Posterior cingulate gyrus (tissue), 11 donors: ENCODE results near the gene SNPH.
A peak's percentile ranks its signal among the peaks of the same experiment; 100 is the strongest.
"Not testable (repeated sequence)": the region's sequence is repeated elsewhere in the genome, so short reads cannot be mapped to it uniquely, and the experiment has no call there.

Experiments
- DNase-seq, 10 donors: peaks; one replicate each; pipeline versions ENCODE4 v3.0.0 to v3.0.0-alpha.2; 2020 to 2021; ENCODE audit warnings: mixed read lengths in 3 of 10
- intact Hi-C: fragments of 100-400 bp; cut with DNase I; formaldehyde crosslinking; loops from one replicate; pipeline ENCODE4 v1.15.1; 2023

Gene SNPH

DNA sequence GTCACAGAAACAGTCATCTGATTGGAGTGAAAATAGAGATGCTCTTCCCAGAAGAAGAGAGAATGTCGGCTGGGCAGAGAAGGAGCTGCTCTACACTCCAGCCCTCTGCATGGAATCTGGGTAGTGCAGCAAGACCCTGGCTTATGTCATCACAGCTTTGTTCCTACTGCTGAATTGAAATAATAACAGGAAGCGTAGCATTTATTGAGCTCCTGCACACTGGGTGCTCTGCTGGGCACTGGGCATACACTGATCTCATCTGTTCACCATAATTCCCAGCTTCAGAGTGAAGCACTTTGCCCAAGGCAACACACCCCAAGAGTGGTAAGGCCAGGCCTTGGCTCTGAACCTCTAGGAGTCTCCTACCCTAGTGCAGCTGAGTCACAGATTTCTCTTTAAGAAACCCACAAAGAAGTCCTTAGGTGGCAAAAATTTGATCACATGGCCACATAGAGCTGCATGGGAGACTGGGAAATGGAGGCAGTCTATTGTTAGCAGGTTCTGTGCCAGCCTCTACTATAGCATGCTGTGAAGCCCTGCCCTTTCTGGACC, 66.7 kb downstream of the SNPH start:
- intact Hi-C loops, result no loop called here
- no peak for DNase-seq

DNA sequence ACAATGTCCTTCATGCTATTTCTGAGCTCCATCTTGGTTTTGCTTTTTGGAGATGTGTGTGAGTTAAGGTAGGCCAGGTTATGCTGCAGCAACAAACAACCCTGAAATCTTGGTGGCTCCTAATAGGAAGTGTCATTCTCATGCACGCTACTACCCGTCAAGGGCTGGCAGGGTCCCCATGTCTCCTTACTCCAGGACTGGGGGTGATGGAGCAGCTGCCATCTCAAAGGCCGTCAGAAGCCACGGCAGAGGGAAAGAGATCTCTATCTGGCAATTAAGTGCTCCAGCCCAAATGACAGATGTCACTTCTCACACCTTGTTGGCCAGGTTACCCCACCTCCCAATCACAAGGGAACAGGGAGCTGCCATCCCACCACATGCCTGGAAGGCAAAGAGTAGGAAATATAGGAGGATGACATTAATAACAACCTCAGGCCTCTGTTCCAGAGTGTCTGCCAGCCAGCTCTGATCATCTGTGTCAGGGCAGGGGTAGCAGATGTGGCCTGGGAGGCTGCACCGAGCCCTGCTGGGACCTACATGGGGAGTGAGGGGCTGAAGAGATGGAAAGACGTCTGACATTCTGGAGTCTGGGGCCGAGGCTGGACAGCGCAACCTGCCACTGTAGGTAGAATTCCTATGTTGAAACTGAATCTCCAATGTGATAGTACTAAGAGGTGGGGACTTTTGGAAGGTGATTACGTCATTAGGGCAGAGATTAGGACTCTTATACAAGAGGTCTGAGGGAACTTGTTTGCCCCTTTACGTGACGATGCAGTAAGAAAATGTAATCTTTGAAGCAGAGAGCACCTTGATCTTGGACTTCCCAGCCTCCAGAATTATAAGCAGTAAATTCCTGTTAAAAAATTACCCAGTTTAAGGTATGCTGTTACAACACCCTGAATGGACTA, 67.6 kb downstream of the SNPH start:
- DNase-seq, result peak in 1 of 10 donors; percentile 64
- intact Hi-C loops, result no loop called here

GRCh38 chr20:1334370-1334731, 68.3 kb downstream of the SNPH start:
- intact Hi-C loops, result no loop called here
- DNase-seq, result no peak

- intact Hi-C loops, result no loop called here
- no peak for DNase-seq
Measured at GRCh38 chr20:1334761-1335160, 68.7 kb downstream of the SNPH start.

- intact Hi-C loops, result no loop called here
- DNase-seq, result peak in 1 of 10 donors; percentile 57
Measured at GRCh38 chr20:1335961-1336698, 70.0 kb downstream of the SNPH start.

DNA sequence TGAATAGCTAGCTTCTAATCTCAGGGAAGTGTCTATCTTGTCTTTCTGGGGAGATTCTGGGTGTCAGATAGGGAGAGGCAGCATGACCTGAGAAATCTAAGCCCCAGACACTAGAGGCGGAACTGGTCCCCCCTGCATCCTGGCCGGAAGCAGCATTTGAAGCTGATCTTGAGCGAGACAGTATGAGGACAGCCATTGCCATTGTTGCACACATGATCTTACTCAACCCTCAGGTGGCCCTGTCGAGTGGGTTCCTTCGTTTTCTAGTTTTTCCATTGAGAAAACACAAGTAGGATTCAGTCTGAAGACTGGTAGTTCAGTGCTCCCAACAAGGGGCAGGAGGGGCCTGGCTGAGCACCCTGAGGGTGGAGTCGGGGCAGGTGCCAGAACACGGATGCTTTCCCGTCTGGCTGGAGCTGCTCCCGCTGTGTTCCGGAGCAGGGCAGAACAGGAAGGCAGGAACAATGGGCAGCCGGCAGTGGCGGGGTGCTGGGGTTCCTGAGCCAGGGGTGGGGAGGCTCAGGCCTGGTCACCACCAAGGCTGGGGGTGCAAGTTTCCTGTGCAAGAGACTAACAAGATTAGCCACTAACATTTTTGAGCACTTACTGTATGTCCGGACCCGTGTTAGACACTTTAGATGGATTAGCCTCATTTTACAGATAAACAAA, 70.7 kb downstream of the SNPH start:
- peak in 3 of 10 donors; percentile 25 to 87 (median 33) for DNase-seq
- intact Hi-C loops, result no loop called here

DNA sequence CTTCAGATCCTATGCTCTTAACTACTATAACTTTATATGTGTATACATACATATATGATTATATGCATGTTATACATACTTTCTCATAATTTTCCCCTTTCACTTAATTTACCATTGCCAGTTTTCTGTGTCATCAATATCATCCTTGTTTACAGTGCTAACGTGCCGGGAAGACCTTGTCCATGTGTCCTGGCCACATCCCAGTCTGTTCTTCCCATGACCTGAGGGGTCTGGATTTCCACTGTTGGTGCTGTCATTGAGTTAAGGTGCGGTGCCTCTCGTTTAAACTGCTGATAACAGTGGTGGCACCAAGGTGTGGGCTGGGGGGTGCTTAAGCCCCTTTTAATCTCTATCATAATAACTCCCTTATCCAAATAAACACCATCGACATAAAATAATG, 71.3 kb downstream of the SNPH start:
- DNase-seq, result no peak
- intact Hi-C loops, result no loop called here

DNA sequence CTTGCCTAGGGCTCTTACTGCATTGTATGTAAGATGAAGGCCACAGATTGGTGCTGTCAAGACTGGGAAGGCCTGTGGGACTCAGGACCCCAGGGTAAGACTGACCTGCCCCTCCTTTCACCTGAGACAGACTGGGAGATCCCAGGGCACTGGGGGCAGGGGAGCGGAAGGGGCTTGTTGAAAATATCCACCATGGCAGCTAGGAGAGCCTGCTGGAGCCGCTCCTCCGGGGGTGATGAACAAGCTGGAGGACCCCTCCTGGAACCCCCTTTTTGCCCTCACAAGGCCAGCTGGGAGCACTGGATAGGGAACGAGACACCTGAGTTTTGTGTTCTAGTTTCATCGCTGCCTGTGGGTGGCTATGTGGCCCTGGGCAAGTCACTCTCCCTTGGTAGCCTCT, 72.0 kb downstream of the SNPH start:
- intact Hi-C loops, result no loop called here
- no peak for DNase-seq

DNA sequence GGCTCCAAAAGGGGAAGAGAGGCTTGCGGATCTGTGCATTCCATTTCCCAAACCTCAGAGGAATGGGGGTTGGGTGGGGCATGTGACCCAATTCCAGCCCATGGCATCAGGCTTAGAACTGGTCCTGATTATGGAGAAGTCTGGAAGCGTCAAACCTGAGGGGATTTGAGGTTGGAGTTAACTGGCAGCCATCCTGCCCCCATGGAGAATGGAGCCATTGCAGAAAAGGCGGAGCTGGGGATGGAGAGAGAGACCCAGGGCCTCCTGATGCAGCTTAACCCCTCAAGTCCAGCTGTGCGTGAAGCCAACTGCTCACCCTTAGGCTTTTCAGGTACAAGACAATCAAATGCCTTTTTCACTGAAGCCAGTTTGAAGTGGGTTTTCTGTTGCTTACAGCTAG, 72.7 kb downstream of the SNPH start:
- no peak for DNase-seq
- intact Hi-C loops, result no loop called here

DNA sequence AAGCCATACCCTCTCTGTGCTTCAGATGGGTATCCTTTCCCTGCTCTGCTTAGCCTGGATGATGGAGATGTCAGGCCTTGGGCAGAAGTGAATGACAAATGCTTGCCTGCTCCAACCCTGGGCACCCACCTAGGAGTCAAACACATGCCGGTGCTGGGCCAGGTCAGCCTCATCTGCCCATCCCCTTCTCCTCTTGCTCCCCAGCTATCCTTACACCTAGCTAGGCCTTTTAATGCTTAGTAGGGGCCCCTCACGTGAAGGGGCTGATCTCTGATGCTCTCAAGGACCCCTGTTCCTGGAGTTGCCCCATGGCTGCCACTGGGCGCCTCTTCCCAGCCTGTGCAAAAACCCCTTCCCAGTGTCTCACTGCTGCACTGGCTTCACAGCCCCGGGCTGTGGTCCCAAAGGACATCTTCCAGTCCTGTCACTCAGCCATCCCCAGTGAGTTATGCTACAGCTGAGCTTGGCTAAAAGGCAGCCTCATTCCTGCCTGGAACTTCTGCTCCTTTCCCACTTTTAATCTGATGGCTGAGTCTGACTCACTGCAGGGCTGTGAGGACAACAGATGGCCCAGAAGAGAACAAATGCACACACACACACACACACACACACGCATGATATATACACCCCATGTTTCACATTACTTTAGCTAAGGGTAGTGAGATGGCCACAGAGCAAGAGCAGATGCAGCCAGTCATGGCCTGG, 75.6 kb downstream of the SNPH start:
- peak in 4 of 10 donors; percentile 28 to 85 (median 36) for DNase-seq
- intact Hi-C loops, result no loop called here

- not testable (repeated sequence) for DNase-seq
Measured at GRCh38 chr20:1343446-1344124, 77.5 kb downstream of the SNPH start.

DNA sequence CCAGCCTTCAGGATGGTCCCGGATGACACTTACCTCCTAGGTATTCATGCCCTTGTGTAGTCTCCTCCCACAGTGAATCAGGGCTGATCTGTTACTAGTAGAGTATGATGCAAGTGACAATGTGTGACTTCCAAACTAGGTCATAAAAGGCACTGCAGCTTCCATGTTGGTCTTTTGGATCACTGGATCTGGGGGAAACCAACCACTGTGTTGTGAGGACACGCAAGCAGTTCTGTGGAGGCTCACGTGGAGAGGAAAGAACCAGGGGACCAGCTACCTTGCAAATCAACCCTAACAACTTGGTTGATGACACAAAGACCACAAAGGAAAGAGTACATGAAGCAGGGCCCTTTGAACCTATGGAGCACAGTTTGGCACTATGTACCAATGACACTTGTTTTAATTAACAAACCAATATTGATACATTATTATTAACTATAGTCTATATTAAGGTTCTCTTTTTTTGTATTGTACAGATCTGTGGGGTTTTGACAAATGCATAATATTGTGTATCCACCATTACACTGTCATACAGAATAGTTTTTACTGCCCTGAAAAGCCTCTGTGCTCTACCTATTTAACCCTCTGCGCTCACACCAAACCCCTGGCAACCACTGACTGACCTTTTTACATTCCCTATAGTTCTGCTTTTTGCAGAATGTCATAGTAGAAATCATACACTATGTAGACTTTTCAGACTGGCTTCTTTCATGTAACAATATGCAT, 79.1 kb downstream of the SNPH start:
- DNase-seq, result no peak

More at GRCh38 chr20:1343446-1344124, 77.5 kb downstream of the SNPH start:
- intact Hi-C loops, result not testable (repeated sequence)

GRCh38 chr20:1345756-1346093, 79.6 kb downstream of the SNPH start:
- DNase-seq, result no peak
- intact Hi-C loops, result no loop called here

More for the DNA sequence above, 79.1 kb downstream of the SNPH start:
- intact Hi-C loops, result no loop called here

GRCh38 chr20:1346315-1346969, 80.3 kb downstream of the SNPH start:
- intact Hi-C loops, result no loop called here
- no peak for DNase-seq

GRCh38 chr20:1353956-1354355, 87.9 kb downstream of the SNPH start:
- DNase-seq, result no peak
- intact Hi-C loops, result no loop called here

DNA sequence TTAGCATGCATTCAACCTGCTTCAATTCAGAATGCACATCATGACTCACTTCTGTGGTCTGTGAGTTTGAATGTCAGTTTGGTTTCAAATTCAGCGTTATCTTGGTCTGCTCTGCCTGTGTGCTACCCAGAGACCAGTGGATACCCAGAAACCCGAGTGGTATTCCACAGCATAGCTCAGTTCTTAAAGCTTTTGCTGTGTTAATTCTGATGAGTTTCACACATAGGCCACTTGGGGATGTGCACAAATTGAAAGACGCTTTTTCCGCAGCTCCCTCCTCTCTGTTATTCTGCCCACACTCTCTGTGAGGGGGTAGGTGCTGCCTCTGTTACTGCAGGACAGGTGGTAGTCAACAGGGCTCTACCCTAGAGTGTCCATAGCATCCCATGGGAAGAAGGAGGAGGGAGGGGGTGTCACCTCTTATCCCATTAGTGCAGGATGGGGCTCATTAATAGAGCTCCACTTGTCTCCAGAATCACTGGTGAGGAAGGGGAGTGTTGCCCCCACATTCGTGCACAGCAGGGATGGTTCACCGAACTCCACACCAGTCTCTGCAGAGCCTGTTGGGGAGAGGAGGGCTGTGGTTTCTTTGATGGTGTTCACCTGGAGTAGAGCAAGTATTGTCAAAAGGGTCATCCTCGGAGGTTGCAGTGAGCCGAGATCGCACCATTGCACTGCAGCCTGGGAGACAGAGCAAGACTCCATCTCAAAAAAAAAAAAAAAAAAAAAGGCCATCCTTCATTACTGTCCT, 92.0 kb downstream of the SNPH start:
- intact Hi-C loops, result no loop called here
- peak in 1 of 10 donors; percentile 58 for DNase-seq
